IMR-90 (cell line): ENCODE results near the gene NAGLU. TPM values are rescaled to one million over a fixed set of nuclear protein-coding genes. Genes with fewer than 3 reads are reported as not detected.

ENCODE experiments used
- ATAC-seq: fragments of 200-7000 bp; cut with Tn5 transposase; 2 replicates; pipeline ENCODE4 v1.9.1; 2020; ENCODE audit warnings: low read depth, mild to moderate bottlenecking, moderate library complexity
- BruUV-seq: library from RNA; stranded (reverse); fragments of 400-500 nt; replicated peaks from 2 replicates; lab custom pipeline; 2021; lab: Mats Ljungman, UMichigan
- CTCF ChIA-PET: fragments of 300-600 bp; formaldehyde crosslinking; extraction: SDS; loops from one replicate; lab custom pipeline; 2021; ENCODE audit warnings: antibody characterized with exemption; lab: Yijun Ruan, JAX
- POLR2A ChIA-PET: fragments of 300-600 bp; sonication (Branson Sonifier 250); formaldehyde crosslinking; loops from one replicate; lab custom pipeline; 2022; ENCODE audit warnings: antibody characterized with exemption; ENCODE audit not compliant: unreplicated experiment; lab: Charles Lee
- DNase-seq: peaks from one replicate; pipeline ENCODE4 v3.0.0; 2013
- H2AFZ ChIP-seq: replicated peaks from 2 replicates; pipeline ENCODE3; 2013; ENCODE audit warnings: low read length, mild to moderate bottlenecking; ENCODE audit not compliant: poor library complexity
- H2AK5ac ChIP-seq: 2 replicates; pipeline ENCODE4 v1.6.1; 2013; ENCODE audit warnings: low read depth, low read length, inconsistent platforms
- H2AK9ac ChIP-seq: replicated peaks from 2 replicates; pipeline ENCODE3; 2013; ENCODE audit warnings: mild to moderate bottlenecking, low read depth, low read length, moderate library complexity; ENCODE audit not compliant: poor library complexity
- H2BK120ac ChIP-seq: 2 replicates; pipeline ENCODE4 v1.6.1; 2013; ENCODE audit warnings: low read depth, low read length, inconsistent platforms
- H2BK15ac ChIP-seq: 3 replicates; pipeline ENCODE4 v1.6.1; 2013; ENCODE audit warnings: low read depth, low read length, inconsistent platforms
- H2BK20ac ChIP-seq: 2 replicates; pipeline ENCODE4 v1.6.1; 2013; ENCODE audit warnings: low read depth, mild to moderate bottlenecking, inconsistent platforms, low read length, moderate library complexity
- H2BK5ac ChIP-seq: 2 replicates; pipeline ENCODE4 v1.6.1; 2013; ENCODE audit warnings: mild to moderate bottlenecking, low read depth, low read length, inconsistent platforms; ENCODE audit not compliant: poor library complexity, severe bottlenecking
- H3K14ac ChIP-seq: replicated peaks from 2 replicates; pipeline ENCODE4 v1.6.1; 2013; ENCODE audit warnings: low read depth, low read length, inconsistent platforms
- H3K18ac ChIP-seq: 2 replicates; pipeline ENCODE4 v1.6.1; 2013; ENCODE audit warnings: low read depth, low read length, control low read depth
- H3K23ac ChIP-seq: 2 replicates; pipeline ENCODE4 v1.6.1; 2013; ENCODE audit warnings: low read depth, low read length, inconsistent platforms
- H3K27ac ChIP-seq: 2 replicates; pipeline ENCODE4 v1.5.1; 2013; ENCODE audit warnings: mild to moderate bottlenecking, control low read depth, low read length; ENCODE audit not compliant: insufficient read depth
- H3K27me3 ChIP-seq: 2 replicates; pipeline ENCODE4 v1.6.1; 2013; ENCODE audit warnings: low read length; ENCODE audit not compliant: control insufficient read depth, insufficient read depth
- H3K36me3 ChIP-seq: 2 replicates; pipeline ENCODE4 v1.6.1; 2013; ENCODE audit warnings: low read length, mixed read lengths; ENCODE audit not compliant: control insufficient read depth, insufficient read depth
- H3K4ac ChIP-seq: 2 replicates; pipeline ENCODE4 v1.6.1; 2013; ENCODE audit warnings: low read depth, low read length, inconsistent platforms
- H3K4me1 ChIP-seq: 2 replicates; pipeline ENCODE4 v1.6.1; 2013; ENCODE audit warnings: low read length, mixed read lengths; ENCODE audit not compliant: control insufficient read depth, insufficient read depth
- H3K4me2 ChIP-seq: 2 replicates; pipeline ENCODE4 v1.6.1; 2013; ENCODE audit warnings: low read depth, mild to moderate bottlenecking, control low read depth, low read length, moderate library complexity
- H3K4me3 ChIP-seq: 2 replicates; pipeline ENCODE4 v1.5.1; 2013; ENCODE audit warnings: low read depth, mild to moderate bottlenecking, control low read depth, low read length, moderate library complexity; ENCODE audit not compliant: insufficient read depth
- H3K56ac ChIP-seq: 2 replicates; pipeline ENCODE4 v1.6.1; 2013; ENCODE audit warnings: low read length, inconsistent platforms; ENCODE audit not compliant: insufficient read depth; ENCODE audit errors: extremely low read depth
- H3K79me1 ChIP-seq, 2 experiments: 2 replicates each; pipeline ENCODE4 v1.6.1; 2013; ENCODE audit warnings: low read length in 2 of 2, inconsistent platforms in 1 of 2, low read depth in 1 of 2
- H3K9ac ChIP-seq: 2 replicates; pipeline ENCODE4 v1.6.1; 2013; ENCODE audit warnings: low read depth, low read length, control low read depth
- H3K9me1 ChIP-seq: 2 replicates; pipeline ENCODE4 v1.6.1; 2013; ENCODE audit warnings: low read length, inconsistent platforms; ENCODE audit not compliant: insufficient read depth
- H3K9me3 ChIP-seq: 2 replicates; pipeline ENCODE4 v1.6.1; 2013; ENCODE audit warnings: low read length; ENCODE audit not compliant: control insufficient read depth, insufficient read depth
- H4K20me1 ChIP-seq: 2 replicates; pipeline ENCODE4 v1.6.1; 2013; ENCODE audit warnings: low read length, inconsistent platforms; ENCODE audit not compliant: insufficient read depth
- H4K5ac ChIP-seq: 2 replicates; pipeline ENCODE4 v1.6.1; 2013; ENCODE audit warnings: mild to moderate bottlenecking, low read depth, low read length, control low read depth
- H4K8ac ChIP-seq, 2 experiments: 2 replicates each; pipeline ENCODE4 v1.6.1; 2013; ENCODE audit warnings: low read depth in 2 of 2, low read length in 2 of 2, control low read depth in 1 of 2, inconsistent platforms in 1 of 2
- H4K91ac ChIP-seq: 2 replicates; pipeline ENCODE4 v1.6.1; 2013; ENCODE audit warnings: low read depth, low read length, inconsistent platforms; ENCODE audit not compliant: insufficient read depth
- CHD1 ChIP-seq: IDR thresholded peaks from 2 replicates; pipeline ENCODE4 v1.6.1; 2012; ENCODE audit warnings: low read depth, low read length, improper control_type of control experiment
- MAZ ChIP-seq: IDR thresholded peaks from 2 replicates; pipeline ENCODE4 v1.6.1; 2012; ENCODE audit warnings: low read depth, mild to moderate bottlenecking, low read length, improper control_type of control experiment, moderate library complexity, borderline replicate concordance
- WGBS, 2 experiments: methylation state at CpG; one replicate each; pipeline versions ENCODE4 v1.1.5 to v1.1.7; 2013; ENCODE audit warnings: missing lambda C conversion rate in 2 of 2; ENCODE audit not compliant: insufficient read length in 1 of 2; ENCODE audit errors: extremely low coverage in 2 of 2; 5-methylcytosine and 5-hydroxymethylcytosine counted together
- dilution Hi-C: fragments of 300-500 bp; cut with HindIII; formaldehyde crosslinking; loops from one replicate; pipeline ENCODE4 v1.14.3; 2018; ENCODE audit warnings: low sequenced_read_pairs; ENCODE audit not compliant: unreplicated experiment
- in situ Hi-C: fragments of 300-500 bp; cut with MboI; formaldehyde crosslinking; loops from 3 replicates; pipeline ENCODE4 v1.14.3; 2019; ENCODE audit warnings: low sequenced_read_pairs, inconsistent platforms, mixed read lengths
- intact Hi-C: fragments of 100-400 bp; cut with micrococcal nuclease; formaldehyde crosslinking; loops from 2 replicates; pipeline ENCODE4 v1.10.0; 2022
- microRNA-seq, 2 experiments: library from miRNA; stranded (forward) in 1 of 2; unstranded in 1 of 2; fragments of 10-50 nt in 1 of 2; fragments of <30 nt in 1 of 2; gene quantifications in 1 of 2; microRNA quantifications in 1 of 2; one replicate each; pipeline versions ENCODE3 to v1.1.0; 2013 to 2020; ENCODE audit not compliant: insufficient read depth in 1 of 2, insufficient read length in 1 of 2, unreplicated experiment in 1 of 2
- polyA plus RNA-seq, 3 experiments: library from polyadenylated mRNA; depleted of rRNA; stranded (reverse); fragments of >200 nt; gene quantifications; 2 replicates each; pipeline ENCODE4 v1.2.3, GENCODE V29; 2012; ENCODE audit warnings: low replicate concordance in 1 of 3
- small RNA-seq, 5 experiments: library from RNA; depleted of rRNA; stranded (forward); fragments of <200 nt; gene quantifications; one replicate each; pipeline ENCODE3, GENCODE V24; 2012
- total RNA-seq: library from RNA; depleted of rRNA; stranded (reverse); fragments of >200 nt; gene quantifications from 2 replicates; pipeline ENCODE4 v1.2.3, GENCODE V29; 2012; rRNA removed
- TF ChIP-seq, protein P1 (sequence below): fragments of 150-350 bp; IDR thresholded peaks from 2 replicates; pipeline ENCODE4 v1.6.1; 2017; ENCODE audit warnings: mild to moderate bottlenecking, antibody characterized with exemption, low read length, low read depth

NAGLU gene
- total and polyA plus RNA-seq, 2 of the 4 experiments (the other 2 are of a cell fraction), result 6.5 to 29.2 TPM

DNA sequence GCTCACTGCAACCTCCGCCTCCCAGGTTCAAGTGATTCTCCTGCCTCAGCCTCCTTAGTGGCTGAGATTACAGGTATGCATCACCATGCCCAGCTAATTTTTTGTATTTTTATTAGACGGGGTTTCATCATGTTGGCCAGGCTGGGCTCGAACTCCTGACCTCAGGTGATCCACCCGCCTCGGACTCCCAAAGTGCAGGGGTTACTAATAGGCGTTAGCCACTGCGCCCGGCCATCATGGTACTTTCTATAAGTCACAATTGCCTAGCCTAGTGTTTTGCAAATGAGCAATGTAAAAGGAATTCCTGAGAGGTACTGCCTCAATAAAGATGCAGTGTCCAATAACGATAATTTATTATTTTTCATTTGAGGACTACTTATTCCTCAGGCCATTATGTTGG lies 55.4 kb downstream of the NAGLU start:
- Histone ChIP-seq H3K23ac (no peak overlapping the region), H3K14ac (no peak overlapping the region), H3K4me3 (no peak overlapping the region), H3K4me1 (no peaks in the 10 kb centered on the region), H3K9me3 (no peaks in the 10 kb centered on the region), H4K91ac (no peak overlapping the region), H4K8ac (no peak overlapping the region), H3K9me1 (no peaks in the 10 kb centered on the region; the same call in 1 of the 2 replicates), H2AK5ac (no peak overlapping the region), H2BK15ac (no peak overlapping the region), H3K56ac (no peak overlapping the region), H3K36me3 (peaks cover 39% of the 10 kb centered on the region), H4K20me1 (peaks cover 15% of the 10 kb centered on the region; the same call in 1 of the 2 replicates), H2BK20ac (no peak overlapping the region), H2BK5ac (no peak overlapping the region), H3K27me3 (no peaks in the 10 kb centered on the region), H3K4ac (no peak overlapping the region), H3K4me2 (no peak overlapping the region), H3K9ac (no peak overlapping the region), H3K18ac (no peak overlapping the region), H2AFZ (no peak overlapping the region), H2BK120ac (no peak overlapping the region), H2AK9ac (no peak overlapping the region), H3K79me1 (peaks cover 0 to 34% of the 10 kb centered on the region in 2 experiments; a peak in 3 of 4 replicates), H4K5ac (no peak overlapping the region), H3K27ac (no peak overlapping the region)
- intact Hi-C loops, result no loop called here
- no TSS peak for BruUV-seq
- TF ChIP-seq MAZ (no peak), CHD1 (no peak)
- TF ChIP-seq, protein P1, sequence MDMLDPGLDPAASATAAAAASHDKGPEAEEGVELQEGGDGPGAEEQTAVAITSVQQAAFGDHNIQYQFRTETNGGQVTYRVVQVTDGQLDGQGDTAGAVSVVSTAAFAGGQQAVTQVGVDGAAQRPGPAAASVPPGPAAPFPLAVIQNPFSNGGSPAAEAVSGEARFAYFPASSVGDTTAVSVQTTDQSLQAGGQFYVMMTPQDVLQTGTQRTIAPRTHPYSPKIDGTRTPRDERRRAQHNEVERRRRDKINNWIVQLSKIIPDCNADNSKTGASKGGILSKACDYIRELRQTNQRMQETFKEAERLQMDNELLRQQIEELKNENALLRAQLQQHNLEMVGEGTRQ, result no peak
- dilution Hi-C loops, result no loop called here
- ChIA-PET CTCF (interaction anchor here (0.7 kb wide), 1 partner anchor 13 kb away, joined by 3 read pairs; no protein-coding TSS in a partner anchor), POLR2A (no interaction called here)
- in situ Hi-C loops, result no loop called here
- DNase-seq, result no peak
- WGBS, 2 experiments, result 93% methylated on average over 3 of the region's 9 CpGs; no CpG with 5 or more reads in 1 of the 2 experiments
- ATAC-seq, result no peak

Small RNA genes lying within 50 kb of the gene (microRNA-seq; reads per million reads assigned to microRNA genes)
- 3.3 reads per million for gene MIR5010 (ENCODE audit: unreplicated experiment)
- gene MIR548AT (ENCODE audit: insufficient read depth in 1 of 2, insufficient read length in 1 of 2, unreplicated experiment in 1 of 2), result 0 to 1.1 reads per million in 2 experiments

Small RNA genes lying within 50 kb of the gene (small RNA-seq; reads per million reads assigned to genes)
- gene MIR548AT, result 0 to 0.65 (median 0) reads per million in 5 experiments

Other genes with a start within 250 kb of the NAGLU start
- gene STAT5A, start 247.7 kb upstream of the NAGLU start, total RNA-seq, result 1.3 and 1.4 TPM in 2 replicates
- 1.4 and 1.5 TPM in 2 replicates for gene STAT5A, start 247.7 kb upstream of the NAGLU start, polyA plus RNA-seq (2012; rRNA removed)
- gene STAT3, start 147.8 kb upstream of the NAGLU start, total RNA-seq, result 61.9 and 66.3 TPM in 2 replicates
- 47.2 and 48.0 TPM in 2 replicates for gene STAT3, start 147.8 kb upstream of the NAGLU start, polyA plus RNA-seq (2012; rRNA removed)
- 556 and 644 TPM in 2 replicates for gene CAVIN1, start 113.0 kb upstream of the NAGLU start, total RNA-seq
- 491 and 533 TPM in 2 replicates for gene CAVIN1, start 113.0 kb upstream of the NAGLU start, polyA plus RNA-seq (2012; rRNA removed)
- gene ATP6V0A1, start 77.4 kb upstream of the NAGLU start, total RNA-seq, result 18.8 and 23.6 TPM in 2 replicates
- 34.0 and 36.2 TPM in 2 replicates for gene ATP6V0A1, start 77.4 kb upstream of the NAGLU start, polyA plus RNA-seq (2012; rRNA removed)
- 0.56 and 0.72 TPM in 2 replicates for gene HSD17B1, start 16.7 kb downstream of the NAGLU start, total RNA-seq
- 1.4 and 2.9 TPM in 2 replicates for gene HSD17B1, start 16.7 kb downstream of the NAGLU start, polyA plus RNA-seq (2012; rRNA removed)
- gene COASY, start 25.9 kb downstream of the NAGLU start, total RNA-seq, result 9.7 and 10.6 TPM in 2 replicates
- gene COASY, start 25.9 kb downstream of the NAGLU start, polyA plus RNA-seq (2012; rRNA removed), result 44.0 and 46.6 TPM in 2 replicates
- 37.5 and 37.8 TPM in 2 replicates for gene MLX, start 30.9 kb downstream of the NAGLU start, total RNA-seq
- 45.5 and 45.6 TPM in 2 replicates for gene MLX, start 30.9 kb downstream of the NAGLU start, polyA plus RNA-seq (2012; rRNA removed)
- 5.6 and 8.9 TPM in 2 replicates for gene PSMC3IP, start 41.5 kb downstream of the NAGLU start, total RNA-seq
- gene PSMC3IP, start 41.5 kb downstream of the NAGLU start, polyA plus RNA-seq (2012; rRNA removed), result 9.8 and 11.1 TPM in 2 replicates
- gene RETREG3, start 73.1 kb downstream of the NAGLU start, total RNA-seq, result 44.1 and 47.2 TPM in 2 replicates
- 18.1 and 24.4 TPM in 2 replicates for gene RETREG3, start 73.1 kb downstream of the NAGLU start, polyA plus RNA-seq (2012; rRNA removed)
- gene TUBG1, start 73.4 kb downstream of the NAGLU start, total RNA-seq, result 38.9 and 42.5 TPM in 2 replicates
- gene TUBG1, start 73.4 kb downstream of the NAGLU start, polyA plus RNA-seq (2012; rRNA removed), result 93.8 and 94.5 TPM in 2 replicates
- gene TUBG2, start 123.0 kb downstream of the NAGLU start, total RNA-seq, result 3.3 and 3.6 TPM in 2 replicates
- gene TUBG2, start 123.0 kb downstream of the NAGLU start, polyA plus RNA-seq (2012; rRNA removed), result 19.4 and 24.6 TPM in 2 replicates
- gene PLEKHH3, start 140.8 kb downstream of the NAGLU start, total RNA-seq, result 2.5 and 2.9 TPM in 2 replicates
- 10.5 and 13.2 TPM in 2 replicates for gene PLEKHH3, start 140.8 kb downstream of the NAGLU start, polyA plus RNA-seq (2012; rRNA removed)
- 0.36 and 0.56 TPM in 2 replicates for gene CCR10, start 145.6 kb downstream of the NAGLU start, total RNA-seq
- gene CCR10, start 145.6 kb downstream of the NAGLU start, polyA plus RNA-seq (2012; rRNA removed), result 2.4 and 3.0 TPM in 2 replicates
- gene CNTNAP1, start 146.3 kb downstream of the NAGLU start, total RNA-seq, result 10.6 and 12.2 TPM in 2 replicates
- 72.2 and 77.0 TPM in 2 replicates for gene CNTNAP1, start 146.3 kb downstream of the NAGLU start, polyA plus RNA-seq (2012; rRNA removed)
- 17.6 and 18.6 TPM in 2 replicates for gene EZH1, start 208.8 kb downstream of the NAGLU start, total RNA-seq
- 21.1 and 27.3 TPM in 2 replicates for gene EZH1, start 208.8 kb downstream of the NAGLU start, polyA plus RNA-seq (2012; rRNA removed)
- gene RAMP2, start 225.0 kb downstream of the NAGLU start, total RNA-seq, result 0.18 and 0.28 TPM in 2 replicates
- 1.6 and 2.5 TPM in 2 replicates for gene RAMP2, start 225.0 kb downstream of the NAGLU start, polyA plus RNA-seq (2012; rRNA removed)
- gene VPS25, start 237.2 kb downstream of the NAGLU start, total RNA-seq, result 71.3 and 78.3 TPM in 2 replicates
- 127 and 130 TPM in 2 replicates for gene VPS25, start 237.2 kb downstream of the NAGLU start, polyA plus RNA-seq (2012; rRNA removed)
- 1.3 and 1.9 TPM in 2 replicates for gene WNK4, start 244.4 kb downstream of the NAGLU start, total RNA-seq
- 15.1 and 16.2 TPM in 2 replicates for gene WNK4, start 244.4 kb downstream of the NAGLU start, polyA plus RNA-seq (2012; rRNA removed)